Measurements from ENCODE around the gene ESRP2. TPM values are rescaled to one million over a fixed set of nuclear protein-coding genes. Genes with fewer than 3 reads are reported as not detected.

ESRP2 gene
- total RNA-seq, result 0.07 TPM in 1 of 2 replicates, not detected in the other

- intact Hi-C loops (cut with micrococcal nuclease), result no loop called here
Observed at GRCh38 chr16:68235887-68236136, at the start of gene ESRP2. Gene ESRP2 (minus strand): TSS chr16:68236127. CDS start chr16:68236045, 82 bp downstream.

GRCh38 chr16:68285683-68286082 lies 49.8 kb upstream of the ESRP2 start:
- intact Hi-C loops (cut with micrococcal nuclease), result loop anchor here (2.0 kb wide), 1 partner anchor 25 kb away; the partner anchor contains the start of genes PRMT7 and SLC7A6OS

GRCh38 chr16:68284847-68285246 lies 48.9 kb upstream of the ESRP2 start:
- intact Hi-C loops (cut with micrococcal nuclease), result loop anchor here (2.0 kb wide), 1 partner anchor 26 kb away; the partner anchor contains the start of genes PRMT7 and SLC7A6OS

GRCh38 chr16:68283801-68284598 lies 48.1 kb upstream of the ESRP2 start:
- intact Hi-C loops (cut with micrococcal nuclease), result loop anchor here (2.0 kb wide), 1 partner anchor 27 kb away; the partner anchor contains the start of genes PRMT7 and SLC7A6OS

GRCh38 chr16:68283346-68283745 lies 47.4 kb upstream of the ESRP2 start:
- intact Hi-C loops (cut with micrococcal nuclease), result no loop called here

GRCh38 chr16:68282064-68282452 lies 46.1 kb upstream of the ESRP2 start:
- intact Hi-C loops (cut with micrococcal nuclease), result no loop called here

GRCh38 chr16:68281368-68282063 lies 45.6 kb upstream of the ESRP2 start:
- intact Hi-C loops (cut with micrococcal nuclease), result no loop called here

GRCh38 chr16:68279726-68280558 lies 44.0 kb upstream of the ESRP2 start:
- intact Hi-C loops (cut with micrococcal nuclease), result no loop called here

GRCh38 chr16:68276223-68276622 lies 40.3 kb upstream of the ESRP2 start:
- intact Hi-C loops (cut with micrococcal nuclease), result no loop called here

- intact Hi-C loops (cut with micrococcal nuclease), result no loop called here
Observed at GRCh38 chr16:68275611-68276191, 39.8 kb upstream of the ESRP2 start.

- intact Hi-C loops (cut with micrococcal nuclease), result no loop called here
Observed at GRCh38 chr16:68274441-68274840, 38.5 kb upstream of the ESRP2 start.

- intact Hi-C loops (cut with micrococcal nuclease), result no loop called here
Observed at GRCh38 chr16:68273896-68274295, 38.0 kb upstream of the ESRP2 start.

GRCh38 chr16:68273459-68273858 lies 37.5 kb upstream of the ESRP2 start:
- intact Hi-C loops (cut with micrococcal nuclease), result no loop called here

- intact Hi-C loops (cut with micrococcal nuclease), result no loop called here
Observed at GRCh38 chr16:68272507-68273209, 36.7 kb upstream of the ESRP2 start.

GRCh38 chr16:68270353-68270752 lies 34.4 kb upstream of the ESRP2 start:
- intact Hi-C loops (cut with micrococcal nuclease), result no loop called here

GRCh38 chr16:68269793-68270192 lies 33.9 kb upstream of the ESRP2 start:
- intact Hi-C loops (cut with micrococcal nuclease), result loop anchor here (10.0 kb wide), 1 partner anchor 245 kb away; no protein-coding TSS in a partner anchor

GRCh38 chr16:68267612-68268405 lies 31.9 kb upstream of the ESRP2 start:
- intact Hi-C loops (cut with micrococcal nuclease), result loop anchor here (10.0 kb wide), 1 partner anchor 247 kb away; no protein-coding TSS in a partner anchor

- intact Hi-C loops (cut with micrococcal nuclease), result loop anchor here (10.0 kb wide), 1 partner anchor 250 kb away; no protein-coding TSS in a partner anchor
Observed at GRCh38 chr16:68265078-68265920, 29.4 kb upstream of the ESRP2 start.

Measured in T-helper 2 cell treated with Interferon-gamma antibody and Interleukin-4, amounts not matched to agents 100 ng/mL and 5 ng/mL, for 36 hours (primary cell).